Psoas muscle (tissue), 8 donors: ENCODE data around the gene GOLGA6L9. TPM values are rescaled to one million over a fixed set of nuclear protein-coding genes. Genes with fewer than 3 reads are reported as not detected.
"Not testable (repeated sequence)": the region's sequence is repeated elsewhere in the genome, so short reads cannot be mapped to it uniquely, and the experiment has no call there.

Source experiments
- ATAC-seq, 4 donors: fragments of 200-7000 bp; cut with Tn5 transposase; one replicate each; pipeline ENCODE4 v1.9.1; 2020; ENCODE audit warnings: moderate library complexity in 3 of 4, mild to moderate bottlenecking in 2 of 4
- DNase-seq, 2 donors: peaks; one replicate each; pipeline ENCODE4 v3.0.0-alpha.2; 2020
- H3K27ac ChIP-seq: fragments of 200-600 bp; one replicate; pipeline ENCODE4 v1.8.0; 2022
- H3K27me3 ChIP-seq, 3 donors: fragments of 200-600 bp in 1 of 3; one replicate each; pipeline versions ENCODE4 v1.6.1 to v1.8.0; 2013 to 2022; ENCODE audit warnings: low read length in 2 of 3, mild to moderate bottlenecking in 2 of 3, moderate library complexity in 1 of 3; ENCODE audit not compliant: insufficient read depth in 3 of 3
- H3K36me3 ChIP-seq, 2 donors: fragments of 200-600 bp in 1 of 2; one replicate each; pipeline versions ENCODE4 v1.6.1 to v1.8.0; 2013 to 2022; ENCODE audit warnings: low read depth in 1 of 2, mild to moderate bottlenecking in 1 of 2, moderate library complexity in 1 of 2; ENCODE audit not compliant: insufficient read depth in 1 of 2
- H3K4me1 ChIP-seq: fragments of 200-600 bp; one replicate; pipeline ENCODE4 v1.8.0; 2022
- H3K4me3 ChIP-seq: fragments of 200-600 bp; one replicate; pipeline ENCODE4 v1.8.0; 2022; ENCODE audit warnings: mild to moderate bottlenecking
- H3K9me3 ChIP-seq: fragments of 200-600 bp; one replicate; pipeline ENCODE4 v1.8.0; 2022
- CTCF ChIP-seq: fragments of 200-600 bp; IDR thresholded peaks from one replicate; pipeline ENCODE4 v1.8.0; 2022; ENCODE audit warnings: antibody characterized with exemption
- WGBS, 3 donors: extraction: QIAGEN DNeasy Blood & Tissue Kit; methylation state at CpG; one replicate each; pipeline versions ENCODE4 v1.1.6 to v1.1.7; 2013; 5-methylcytosine and 5-hydroxymethylcytosine counted together
- intact Hi-C, 2 donors: fragments of 100-400 bp; cut with DNase I; formaldehyde crosslinking; loops; one replicate each; pipeline versions ENCODE4 v1.11.0 to v1.14.2; 2022
- polyA plus RNA-seq, 3 donors: library from polyadenylated mRNA; stranded (reverse); fragments of 200-250 nt; gene quantifications; one replicate each; pipeline ENCODE4 v1.2.3, GENCODE V29; 2013
- total RNA-seq, 4 donors: library from RNA; stranded (reverse); fragmentation: NEBNext Ultra II Directional in 2 of 4; extraction: Animal tissue kit (Norgen Biotek cat#: 25700) in 2 of 4; gene quantifications; one replicate each; pipeline versions ENCODE4 v1.2.1 to v1.2.4, GENCODE V29; 2021 to 2023
- donor health status: healthy with polysubstance abuse.
- donor health status: DM: no; HTN: no; CAD: no; lungs with moderate emphysema.
- donor health status: Bipolar disorder and iron deficiency.
- donor health status: healthy.
- donor health status: DM: yes; HTN: yes; CAD: no.
- donor health status: DM: no; HTN: no; CAD: no.
- donor health status: DM: no; HTN: no; CAD: no.
- donor health status: DM: yes; HTN: yes; CAD: no.

The GOLGA6L9 gene
- total and polyA plus RNA-seq, 7 donors = 0.87 to 3.5 (median 1.1) TPM

- ATAC-seq, H3K4me3 ChIP-seq, intact Hi-C loops, H3K4me1 ChIP-seq, H3K27ac ChIP-seq, H3K9me3 ChIP-seq, DNase-seq, H3K27me3 ChIP-seq: not testable (repeated sequence)
- peaks cover 0 to 20% of the 10 kb centered on the region in 2 donors for H3K36me3 ChIP-seq
- 96 to 100% (median 98%) methylated on average over 2 of the region's 2 CpGs for WGBS, 3 donors
Observed at GRCh38 chr15:82420516-82420915, 9.1 kb upstream of the GOLGA6L9 start.

DNA sequence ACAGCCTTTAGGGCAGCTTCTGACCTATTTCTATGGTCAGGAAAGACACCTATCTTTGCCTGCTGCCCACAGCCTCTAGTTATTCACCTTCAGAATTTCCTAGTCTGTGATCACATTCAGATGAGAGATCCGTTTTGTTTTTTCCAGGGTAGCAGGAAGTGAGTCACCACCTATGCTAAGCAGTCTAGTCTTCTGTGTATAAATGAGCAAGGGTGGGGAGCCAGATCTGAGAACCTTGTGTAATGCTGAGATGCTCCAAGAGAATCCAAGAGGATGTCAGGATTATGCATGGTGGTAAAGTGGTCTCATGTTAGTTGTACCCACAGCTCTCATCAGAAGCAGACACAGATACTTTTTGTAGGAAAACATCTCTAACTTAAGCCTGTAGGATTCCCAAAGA is 8.7 kb upstream of the GOLGA6L9 start:
- H3K4me3 ChIP-seq, ATAC-seq, H3K9me3 ChIP-seq, H3K27ac ChIP-seq, intact Hi-C loops, H3K4me1 ChIP-seq, DNase-seq, H3K27me3 ChIP-seq: not testable (repeated sequence)
- no CpG with 5 or more reads among the region's 1 CpG for whole genome bisulfite sequencing, 3 donors
- peaks cover 0 to 17% of the 10 kb centered on the region in 2 donors for H3K36me3 ChIP-seq

DNA sequence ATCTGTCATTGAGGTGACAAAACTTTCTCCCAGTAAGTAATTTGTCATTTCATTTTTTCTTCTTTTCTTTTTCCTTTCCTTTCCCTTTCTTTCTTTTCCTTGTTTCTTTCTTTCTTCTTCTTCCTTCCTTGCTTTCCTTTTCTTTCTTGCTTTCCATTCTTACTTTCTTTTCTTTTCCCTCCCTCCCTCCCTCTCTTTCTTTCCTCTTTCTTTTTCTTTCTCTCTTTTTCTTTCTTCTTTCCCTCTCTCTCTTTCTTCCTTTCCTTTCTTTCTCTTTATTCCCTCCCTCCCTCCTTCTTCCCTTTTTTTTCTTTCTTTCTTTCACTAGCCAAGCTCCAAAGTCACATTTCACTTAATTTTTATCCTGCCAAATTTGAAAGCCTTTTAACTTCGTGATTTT is 2.5 kb upstream of the GOLGA6L9 start:
- intact Hi-C loops, H3K9me3 ChIP-seq, H3K4me1 ChIP-seq, H3K36me3 ChIP-seq, H3K27ac ChIP-seq, DNase-seq, H3K4me3 ChIP-seq, ATAC-seq, H3K27me3 ChIP-seq: not testable (repeated sequence)
- WGBS, 3 donors = 17 to 40% methylated on average over 1 of the region's 1 CpG; no CpG with 5 or more reads in 1 of the 3 donors

DNA sequence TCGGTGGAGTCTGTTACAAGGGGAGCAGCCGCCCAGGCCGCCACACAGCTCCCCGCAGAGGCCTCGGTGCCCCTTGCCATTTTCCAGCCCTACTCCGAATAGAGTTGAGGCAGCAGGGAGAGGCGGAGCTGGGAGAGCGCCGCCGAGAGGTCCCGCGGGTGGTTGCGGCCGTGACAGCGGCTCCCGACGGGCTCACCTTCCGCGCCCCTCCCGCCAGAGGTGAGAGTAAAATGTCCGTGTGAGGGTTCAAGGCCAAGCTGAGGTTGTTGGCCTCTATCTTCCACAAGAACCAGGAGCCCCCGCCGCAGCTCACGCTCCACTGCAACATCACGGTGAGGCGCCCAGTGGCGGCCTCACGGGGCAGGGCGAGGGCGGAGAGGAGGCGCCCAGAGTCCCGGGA is 15.8 kb downstream of the GOLGA6L9 start:
- ATAC-seq, intact Hi-C loops, H3K27ac ChIP-seq, H3K4me1 ChIP-seq, H3K9me3 ChIP-seq, H3K27me3 ChIP-seq, H3K36me3 ChIP-seq: not testable (repeated sequence)
- peak; percentile 9 for TF ChIP-seq CTCF
- DNase-seq = peak; percentile 27 to 59
- WGBS, 3 donors = 0 to 1% methylated on average over 20 to 29 of the region's 32 CpGs; no CpG with 5 or more reads in 1 of the 3 donors
- H3K4me3 ChIP-seq = peak overlapping the region; percentile 62

DNA sequence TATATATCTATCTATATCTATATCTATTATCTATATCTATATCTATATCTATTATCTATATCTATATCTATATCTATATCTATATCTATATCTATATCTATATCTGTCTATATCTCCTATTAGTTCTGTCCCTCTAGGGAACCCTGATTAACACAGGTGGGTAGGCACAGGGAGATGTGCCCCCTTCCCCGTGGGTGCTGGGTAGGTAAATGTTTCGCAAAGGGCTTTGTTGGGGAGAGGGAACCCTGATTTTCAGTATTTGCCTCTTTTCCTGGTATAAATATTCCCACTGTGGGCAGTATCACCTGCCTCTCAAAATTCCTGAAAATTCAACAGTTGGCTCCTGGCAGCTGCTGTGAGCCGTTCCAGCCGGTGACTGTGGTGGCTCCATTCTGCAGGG is 27.7 kb downstream of the GOLGA6L9 start:
- ATAC-seq, H3K9me3 ChIP-seq, H3K36me3 ChIP-seq, H3K4me3 ChIP-seq, H3K27me3 ChIP-seq, H3K27ac ChIP-seq, intact Hi-C loops, H3K4me1 ChIP-seq, DNase-seq: not testable (repeated sequence)
- 89 to 98% (median 95%) methylated on average over 2 of the region's 4 CpGs for WGBS, 3 donors

DNA sequence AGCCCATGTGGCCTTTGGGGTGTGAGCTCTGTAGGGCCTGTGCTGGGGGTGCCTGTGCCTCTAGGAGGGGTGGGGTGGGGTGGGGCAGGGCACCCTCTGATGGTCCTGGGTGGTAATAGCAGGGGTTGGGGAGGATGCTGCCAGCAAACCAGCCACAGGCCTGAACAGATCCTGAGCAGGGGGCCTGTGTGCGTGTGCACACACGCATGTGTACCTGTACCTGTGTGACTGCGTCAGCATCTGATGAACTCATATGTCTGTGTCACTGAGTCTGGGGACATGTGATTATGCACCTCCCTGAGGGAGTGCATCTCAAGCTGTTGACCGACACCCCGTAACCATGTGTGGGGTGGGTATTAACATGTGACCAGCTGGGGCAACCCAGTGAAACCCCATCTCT is 36.0 kb downstream of the GOLGA6L9 start:
- H3K4me1 ChIP-seq, H3K27ac ChIP-seq, H3K4me3 ChIP-seq, H3K36me3 ChIP-seq, H3K27me3 ChIP-seq, H3K9me3 ChIP-seq, intact Hi-C loops, DNase-seq: not testable (repeated sequence)
- ATAC-seq = peak in 1 of 4 donors; percentile 14
- no CpG with 5 or more reads among the region's 5 CpGs for WGBS, 3 donors

- H3K36me3 ChIP-seq, H3K27ac ChIP-seq, DNase-seq, H3K4me1 ChIP-seq, H3K9me3 ChIP-seq, H3K27me3 ChIP-seq, H3K4me3 ChIP-seq, intact Hi-C loops: not testable (repeated sequence)
- WGBS, 3 donors = 0 to 10% (median 3%) methylated on average over 1 to 4 of the region's 11 CpGs
- peak; percentile 92 to 98 (median 96) for ATAC-seq
Observed at GRCh38 chr15:82468205-82468604, 38.6 kb downstream of the GOLGA6L9 start.

DNA sequence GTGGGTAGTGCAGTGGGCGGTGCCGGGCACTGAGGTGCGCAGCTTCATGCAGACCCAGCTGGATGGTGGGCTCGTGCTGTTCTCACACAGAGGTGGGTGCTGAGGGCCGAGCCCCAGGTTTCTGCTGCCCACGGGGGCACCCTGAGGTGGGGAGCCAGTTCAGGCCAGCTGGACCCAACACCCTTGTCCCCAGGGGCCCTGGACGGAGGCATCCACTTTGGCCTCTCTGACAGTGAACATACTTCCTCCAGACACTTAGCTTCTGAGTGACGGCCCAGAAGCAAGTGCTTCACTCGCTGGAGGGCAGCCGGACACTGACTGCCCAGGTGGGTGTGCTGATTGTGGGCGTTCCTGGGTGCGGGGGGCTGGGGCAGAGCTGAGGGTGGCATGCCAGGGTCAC is 39.8 kb downstream of the GOLGA6L9 start:
- intact Hi-C loops, H3K9me3 ChIP-seq, H3K4me1 ChIP-seq, ATAC-seq, H3K27ac ChIP-seq, H3K27me3 ChIP-seq, H3K36me3 ChIP-seq, DNase-seq, H3K4me3 ChIP-seq: not testable (repeated sequence)
- 67% methylated on average over 1 of the region's 12 CpGs; no CpG with 5 or more reads in 2 of the 3 donors for WGBS, 3 donors

DNA sequence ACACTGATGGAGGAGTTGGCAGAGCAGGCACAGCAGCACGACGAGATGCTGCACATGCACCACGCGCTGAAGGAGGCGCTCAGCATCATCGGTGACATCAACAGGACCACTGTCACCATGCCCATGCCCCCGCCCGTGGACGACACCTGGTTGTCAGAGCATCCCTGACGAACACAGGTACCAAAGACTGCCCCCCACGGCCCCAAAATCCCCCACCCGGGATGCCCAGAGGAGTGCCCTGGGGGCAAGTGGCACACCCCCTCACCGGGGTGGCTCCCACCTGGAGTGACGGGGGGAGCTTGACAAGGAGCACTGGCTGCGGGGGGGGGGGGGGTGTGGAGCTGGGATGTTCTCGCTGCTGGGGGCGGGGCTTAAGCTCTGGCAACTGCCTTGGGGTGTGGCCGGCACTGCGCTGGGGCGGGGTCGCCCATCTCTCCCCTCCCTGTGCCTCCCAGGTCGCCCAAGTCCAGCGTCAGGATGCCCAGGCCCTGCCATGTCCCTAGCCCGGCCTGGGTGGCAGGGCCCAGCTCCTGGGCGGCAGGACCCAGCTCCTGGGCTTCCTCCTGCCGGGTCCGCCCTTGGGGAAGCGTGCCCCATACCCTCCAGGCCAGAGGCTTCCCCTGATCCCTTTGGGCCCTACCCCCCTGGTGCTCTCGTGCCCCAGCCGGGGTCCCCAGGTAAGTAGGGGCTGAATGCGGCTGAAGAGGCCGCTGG is 42.8 kb downstream of the GOLGA6L9 start:
- 89 to 91% (median 89%) methylated on average over 25 to 29 of the region's 32 CpGs for WGBS, 3 donors
- H3K27me3 ChIP-seq, H3K4me3 ChIP-seq, intact Hi-C loops, H3K36me3 ChIP-seq, H3K4me1 ChIP-seq, H3K27ac ChIP-seq, H3K9me3 ChIP-seq: not testable (repeated sequence)
- peak; percentile 15 to 39 for DNase-seq
- ATAC-seq = peak in 2 of 4 donors; percentile 11 to 43

DNA sequence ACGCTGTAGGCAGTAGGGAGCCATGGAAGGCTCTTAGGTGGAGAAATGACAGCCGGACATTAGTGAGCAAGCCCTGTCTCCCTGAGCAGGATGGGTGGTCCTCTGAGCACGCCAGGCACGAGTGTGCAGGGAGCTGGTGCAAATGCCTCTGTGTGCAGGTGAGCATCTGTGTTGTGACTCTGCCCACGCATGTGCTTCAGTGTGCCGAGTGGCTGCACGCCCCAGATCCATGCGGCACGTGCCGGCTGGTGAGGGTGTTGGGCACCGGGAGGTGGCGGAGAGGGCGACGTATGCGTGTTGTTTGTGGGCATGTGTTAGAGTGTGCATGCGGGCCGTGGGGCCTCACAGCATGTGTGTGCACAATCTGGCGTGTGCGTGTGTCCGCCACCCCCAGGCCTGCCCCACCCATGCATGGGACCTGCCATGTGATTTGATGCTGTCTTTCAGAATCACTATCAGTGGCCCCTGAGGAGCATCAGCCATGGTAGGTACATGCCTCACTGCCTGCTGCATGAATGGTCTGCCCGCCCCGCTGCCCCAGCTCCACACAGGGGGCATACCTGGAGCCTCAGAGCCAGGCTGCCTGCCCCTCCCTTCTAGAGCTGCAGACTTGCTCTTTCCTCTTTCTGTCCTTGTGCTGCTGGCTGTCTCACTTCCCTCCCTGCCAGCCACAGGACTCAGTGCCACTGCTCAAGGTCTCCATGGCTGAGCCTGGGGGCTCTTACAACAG is 45.1 kb downstream of the GOLGA6L9 start:
- H3K4me3 ChIP-seq, H3K27ac ChIP-seq, ATAC-seq, DNase-seq, H3K4me1 ChIP-seq, H3K9me3 ChIP-seq, H3K36me3 ChIP-seq, H3K27me3 ChIP-seq, intact Hi-C loops: not testable (repeated sequence)
- 94 to 96% (median 94%) methylated on average over 14 to 19 of the region's 22 CpGs for whole genome bisulfite sequencing, 3 donors
